ENCODE data around the gene ZNF785.

- TF ChIP-seq POLR2AphosphoS5 (IDR thresholded peaks at IDR 0.05; ENCODE audit: low read depth, low read length) (no peak), SIN3A (IDR thresholded peaks at IDR 0.05; ENCODE audit: borderline replicate concordance, insufficient read depth, low read length) (no peak), FOXP2 (optimal IDR thresholded peaks at IDR 0.05; ENCODE audit: borderline replicate concordance, extremely low read depth, extremely low read length, insufficient read depth) (no peak), REST (IDR thresholded peaks at IDR 0.05; ENCODE audit: insufficient read depth in 1 of 2, low read depth in 2 of 2, low read length in 2 of 2) (no peak)
Observed at GRCh38 chr16:30581457-30581856, 4.0 kb downstream of the ZNF785 start.

Measured in PFSK-1 (cell line).